Endodermal cell (in vitro differentiated cells): ENCODE results near the gene NF1. TPM values are rescaled to one million over a fixed set of nuclear protein-coding genes. Genes with fewer than 3 reads are reported as not detected.

ENCODE experiments used
- DNase-seq: peaks from one replicate; pipeline ENCODE4 v3.0.0-alpha.2; 2017
- H3K27ac ChIP-seq: 2 replicates; pipeline ENCODE4 v1.5.1; 2013; ENCODE audit warnings: mild to moderate bottlenecking, low read depth, low read length, moderate library complexity
- H3K27me3 ChIP-seq: 2 replicates; pipeline ENCODE4 v1.6.1; 2013; ENCODE audit warnings: mild to moderate bottlenecking, low read length, moderate library complexity; ENCODE audit not compliant: insufficient read depth, control insufficient read depth, poor library complexity, severe bottlenecking
- H3K36me3 ChIP-seq: 2 replicates; pipeline ENCODE4 v1.7.0; 2013; ENCODE audit warnings: mild to moderate bottlenecking, low read length, moderate library complexity; ENCODE audit not compliant: control insufficient read depth, insufficient read depth
- H3K4me1 ChIP-seq: one replicate; pipeline ENCODE4 v1.7.0; 2013; ENCODE audit warnings: low read length; ENCODE audit not compliant: control insufficient read depth, insufficient read depth
- H3K4me3 ChIP-seq: 2 replicates; pipeline ENCODE4 v1.5.1; 2013; ENCODE audit warnings: mild to moderate bottlenecking, low read length, moderate library complexity
- H3K9ac ChIP-seq: 2 replicates; pipeline ENCODE4 v1.6.1; 2013; ENCODE audit warnings: mild to moderate bottlenecking, low read length, moderate library complexity; ENCODE audit not compliant: poor library complexity, severe bottlenecking; ENCODE audit errors: extremely low read depth
- H3K9me3 ChIP-seq: 2 replicates; pipeline ENCODE4 v1.6.1; 2013; ENCODE audit warnings: mild to moderate bottlenecking, low read length, moderate library complexity; ENCODE audit not compliant: control insufficient read depth
- H3K27ac Mint-ChIP-seq: 2 replicates; pipeline ENCODE4 v1.8.0; 2020; ENCODE audit warnings: mixed read lengths
- H3K27me3 Mint-ChIP-seq: 2 replicates; pipeline ENCODE4 v1.8.0; 2021; ENCODE audit warnings: mild to moderate bottlenecking, mixed read lengths; ENCODE audit not compliant: insufficient read depth
- H3K36me3 Mint-ChIP-seq: 2 replicates; pipeline ENCODE4 v1.8.0; 2020; ENCODE audit warnings: low read depth, mixed read lengths
- H3K4me1 Mint-ChIP-seq: 2 replicates; pipeline ENCODE4 v1.8.0; 2020; ENCODE audit warnings: mixed read lengths
- H3K4me3 Mint-ChIP-seq: 2 replicates; pipeline ENCODE4 v1.8.0; 2020; ENCODE audit warnings: mild to moderate bottlenecking, moderate library complexity, mixed read lengths
- H3K9me3 Mint-ChIP-seq: 2 replicates; pipeline ENCODE4 v1.8.0; 2020; ENCODE audit warnings: mild to moderate bottlenecking, mixed read lengths
- WGBS, 2 experiments: methylation state at CpG; one replicate each; pipeline versions ENCODE4 v1.1.5 to v1.1.7; 2013; ENCODE audit warnings: missing lambda C conversion rate in 2 of 2, mixed read lengths in 1 of 2; ENCODE audit not compliant: insufficient coverage in 1 of 2, insufficient read length in 1 of 2; 5-methylcytosine and 5-hydroxymethylcytosine counted together
- microRNA-seq: library from miRNA; unstranded; fragments of <30 nt; microRNA quantifications from one replicate; pipeline ENCODE4 v1.2.0, GENCODE V29; 2020; ENCODE audit warnings: borderline microRNAs expressed
- total RNA-seq, 2 donors: library from RNA; stranded (reverse); fragmentation: NEBNext Ultra II Directional in 1 of 2; extraction: Animal tissue kit (Norgen Biotek cat#: 25700) in 1 of 2; gene quantifications; 2 replicates in 1 of 2; 3 replicates in 1 of 2; pipeline ENCODE4 v1.2.1, GENCODE V29; 2021
- TF ChIP-seq, protein P1 (sequence below): fragments of 200-600 bp; sonication (generic); conservative IDR thresholded peaks from 2 replicates; pipeline ENCODE4 v1.5.0; 2021; ENCODE audit warnings: antibody characterized with exemption, mild to moderate bottlenecking

NF1 gene
- total RNA-seq, 2 donors from 2014 or later: 61.9 to 69.3 TPM

GRCh38 chr17:31425282-31426040 is 330.7 kb downstream of the NF1 start:
- Mint-ChIP-seq H3K4me3 (no peak overlapping the region), H3K27ac (peak overlapping the region; percentile 65), H3K9me3 (no peaks in the 10 kb centered on the region), H3K36me3 (no peaks in the 10 kb centered on the region), H3K27me3 (peaks cover 2% of the 10 kb centered on the region), H3K4me1 (peaks cover 15% of the 10 kb centered on the region)
- H3K27me3 ChIP-seq: no peaks in the 10 kb centered on the region
- H3K36me3 ChIP-seq: no peaks in the 10 kb centered on the region
- TF ChIP-seq, protein P1, sequence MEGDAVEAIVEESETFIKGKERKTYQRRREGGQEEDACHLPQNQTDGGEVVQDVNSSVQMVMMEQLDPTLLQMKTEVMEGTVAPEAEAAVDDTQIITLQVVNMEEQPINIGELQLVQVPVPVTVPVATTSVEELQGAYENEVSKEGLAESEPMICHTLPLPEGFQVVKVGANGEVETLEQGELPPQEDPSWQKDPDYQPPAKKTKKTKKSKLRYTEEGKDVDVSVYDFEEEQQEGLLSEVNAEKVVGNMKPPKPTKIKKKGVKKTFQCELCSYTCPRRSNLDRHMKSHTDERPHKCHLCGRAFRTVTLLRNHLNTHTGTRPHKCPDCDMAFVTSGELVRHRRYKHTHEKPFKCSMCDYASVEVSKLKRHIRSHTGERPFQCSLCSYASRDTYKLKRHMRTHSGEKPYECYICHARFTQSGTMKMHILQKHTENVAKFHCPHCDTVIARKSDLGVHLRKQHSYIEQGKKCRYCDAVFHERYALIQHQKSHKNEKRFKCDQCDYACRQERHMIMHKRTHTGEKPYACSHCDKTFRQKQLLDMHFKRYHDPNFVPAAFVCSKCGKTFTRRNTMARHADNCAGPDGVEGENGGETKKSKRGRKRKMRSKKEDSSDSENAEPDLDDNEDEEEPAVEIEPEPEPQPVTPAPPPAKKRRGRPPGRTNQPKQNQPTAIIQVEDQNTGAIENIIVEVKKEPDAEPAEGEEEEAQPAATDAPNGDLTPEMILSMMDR: no peak
- 50 to 58% methylated on average over 11 to 17 of the region's 17 CpGs for WGBS, 2 experiments
- H3K4me3 ChIP-seq: no peak overlapping the region
- peaks cover 9% of the 10 kb centered on the region for H3K4me1 ChIP-seq
- no peaks in the 10 kb centered on the region for H3K9me3 ChIP-seq
- H3K9ac ChIP-seq: no peak overlapping the region
- DNase-seq: peak; percentile 75
- H3K27ac ChIP-seq: no peak overlapping the region

Small RNA genes lying within 50 kb of the gene (microRNA-seq; reads per million reads assigned to microRNA genes)
- gene MIR4733: not detected

Other genes with a start within 250 kb of the NF1 start
- 10 to 100 TPM; 14.4 to 15.2 TPM for gene TEFM, start 188.7 kb upstream of the NF1 start, total RNA-seq
- 1 to 10 TPM; 1.8 TPM for gene ADAP2, start 173.0 kb upstream of the NF1 start, total RNA-seq
- gene RNF135, start 123.9 kb upstream of the NF1 start, total RNA-seq: 10 to 100 TPM; 14.8 to 20.7 TPM
- not detected for gene OMG, start 202.3 kb downstream of the NF1 start, total RNA-seq
- gene EVI2B, start 219.1 kb downstream of the NF1 start, total RNA-seq: not detected
- gene EVI2A, start 226.6 kb downstream of the NF1 start, total RNA-seq: not detected